Measurements from ENCODE around the gene CCNY. TPM values are rescaled to one million over a fixed set of nuclear protein-coding genes. Genes with fewer than 3 reads are reported as not detected.
A peak's percentile ranks its signal among the peaks of the same experiment; 100 is the strongest.

Gene CCNY
- total RNA-seq, 6 experiments from 2014 or later, result 22.4 to 49.2 (median 41.4) TPM

DNA sequence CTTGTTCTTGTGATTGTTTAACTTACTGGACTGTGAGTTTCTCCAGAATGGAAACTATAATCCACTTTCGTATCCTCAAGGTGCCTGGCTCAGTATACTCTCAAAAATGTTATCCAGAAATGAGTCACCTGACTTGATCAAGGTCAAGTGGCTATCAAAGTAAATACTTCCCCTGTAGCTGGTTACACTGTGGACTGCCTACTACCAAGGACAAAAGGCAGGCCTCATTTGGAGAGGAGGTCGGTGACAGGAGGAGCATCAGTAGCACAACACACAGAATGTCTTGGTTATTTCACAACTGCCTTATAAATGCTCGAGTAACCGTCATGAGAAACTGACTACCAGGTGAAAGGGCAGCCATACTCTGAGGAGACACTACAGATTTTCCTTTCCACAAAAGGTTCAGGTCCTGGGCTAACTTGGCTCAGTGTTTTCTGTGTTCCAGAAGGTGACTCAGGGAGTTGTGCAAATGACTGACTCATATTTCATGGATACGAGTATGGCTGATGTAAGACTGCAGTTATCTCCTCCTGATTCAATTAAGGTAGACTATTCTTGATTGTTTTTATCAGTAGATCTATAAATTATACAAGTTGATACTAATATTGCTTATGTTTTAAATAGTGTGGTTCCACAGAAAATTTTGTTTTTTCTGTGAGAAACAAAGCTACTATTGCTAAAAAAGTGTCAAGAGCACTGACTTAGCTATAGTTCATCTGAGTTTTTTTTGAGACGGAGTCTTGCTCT lies 4.2 kb upstream of the CCNY start:
- intact Hi-C loops (cut with DNase I), result loop anchor here in 1 of 2 donors (10.0 kb wide), 1 partner anchor 233 kb away; no protein-coding TSS in a partner anchor
- ATAC-seq (peak in 2 of 4 donors; percentile 29 to 59), DNase-seq (no peak)
- 59% methylated on average over 6 of the region's 6 CpGs for WGBS (ENCODE audit: insufficient coverage, low coverage, low lambda C conversion rate, missing lambda C conversion rate)
- H3K36me3 ChIP-seq, result no peaks in the 10 kb centered on the region
- TF ChIP-seq POLR2A (IDR thresholded peaks at IDR 0.05) (no peak), CTCF (IDR thresholded peaks at IDR 0.05) (no peak)
- peaks cover 0 to 25% (median 9%) of the 10 kb centered on the region in 4 donors for H3K4me1 ChIP-seq
- no peak overlapping the region for H3K27ac ChIP-seq
- H3K9me3 ChIP-seq, result no peaks in the 10 kb centered on the region
- no peaks in the 10 kb centered on the region for H3K27me3 ChIP-seq
- no peak overlapping the region for H3K4me3 ChIP-seq

DNA sequence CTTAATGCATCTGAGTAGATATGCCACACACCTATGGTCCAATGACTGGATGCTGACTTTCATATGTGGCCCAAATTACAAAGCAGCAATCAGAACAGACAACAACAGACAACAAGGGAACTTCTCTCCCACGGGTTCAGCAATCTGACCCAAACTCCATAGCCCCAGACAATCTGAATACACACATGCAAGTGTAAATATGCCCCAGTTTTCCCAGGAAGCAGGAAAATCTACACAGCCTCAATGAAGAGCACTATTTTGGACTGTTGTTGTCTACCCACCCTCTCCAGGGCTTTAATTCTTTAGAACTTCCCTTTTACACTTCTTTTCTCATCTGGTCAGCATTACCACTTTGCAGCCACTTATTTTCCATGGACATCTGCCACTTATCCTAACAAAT lies 2.0 kb upstream of the CCNY start:
- DNase-seq (no peak), ATAC-seq (peak in 1 of 4 donors; percentile 8)
- H3K27ac ChIP-seq, result no peak overlapping the region
- H3K27me3 ChIP-seq, result no peaks in the 10 kb centered on the region
- H3K9me3 ChIP-seq, result no peaks in the 10 kb centered on the region
- TF ChIP-seq POLR2A (IDR thresholded peaks at IDR 0.05) (no peak), CTCF (IDR thresholded peaks at IDR 0.05) (no peak)
- peak overlapping the region in 1 of 3 donors; percentile 93 for H3K4me3 ChIP-seq
- intact Hi-C loops (cut with DNase I), result loop anchor here in 1 of 2 donors (10.0 kb wide), 1 partner anchor 231 kb away; no protein-coding TSS in a partner anchor
- peaks cover 0 to 39% (median 16%) of the 10 kb centered on the region in 4 donors for H3K4me1 ChIP-seq
- WGBS (ENCODE audit: insufficient coverage, low coverage, low lambda C conversion rate, missing lambda C conversion rate), result 22% methylated on average over 1 of the region's 1 CpG
- H3K36me3 ChIP-seq, result no peaks in the 10 kb centered on the region

GRCh38 chr10:35335133-35336083 lies 901 bp upstream of the CCNY start:
- intact Hi-C loops (cut with DNase I), result loop anchor here in 1 of 2 donors (10.0 kb wide), 1 partner anchor 229 kb away; no protein-coding TSS in a partner anchor
- peak overlapping the region; percentile 83 to 93 (median 89) for H3K4me3 ChIP-seq
- peak; percentile 4 to 23 (median 11) for ATAC-seq
- peak overlapping the region; percentile 64 to 85 (median 76) for H3K27ac ChIP-seq
- no peaks in the 10 kb centered on the region for H3K36me3 ChIP-seq
- H3K4me1 ChIP-seq, result peaks cover 0 to 39% (median 16%) of the 10 kb centered on the region in 4 donors
- no peaks in the 10 kb centered on the region for H3K9me3 ChIP-seq
- no peaks in the 10 kb centered on the region for H3K27me3 ChIP-seq
- WGBS (ENCODE audit: insufficient coverage, low coverage, low lambda C conversion rate, missing lambda C conversion rate), result 7% methylated on average over 27 of the region's 34 CpGs
- TF ChIP-seq POLR2A (IDR thresholded peaks at IDR 0.05) (no peak), CTCF (IDR thresholded peaks at IDR 0.05) (no peak)
- DNase-seq, result peak in 1 of 3 donors; percentile 31
